Uterus (tissue), 4 donors: ENCODE measurements around the gene LRRC25. TPM values are rescaled to one million over a fixed set of nuclear protein-coding genes. Genes with fewer than 3 reads are reported as not detected.
A peak's percentile ranks its signal among the peaks of the same experiment; 100 is the strongest.

Experiments
- DNase-seq, 2 donors: peaks; one replicate each; pipeline ENCODE4 v3.0.0-alpha.2; 2019 to 2020
- H3K27ac ChIP-seq, 2 donors: fragments of 200-600 bp; sonication (generic); 1 replicate in 1 of 2; 2 replicates in 1 of 2; pipeline ENCODE4 v1.5.1; 2016 to 2018
- H3K27me3 ChIP-seq, 2 donors: fragments of 200-600 bp; sonication (generic); one replicate each; pipeline ENCODE4 v1.5.1; 2018 to 2019; ENCODE audit warnings: control low read depth in 1 of 2
- H3K36me3 ChIP-seq, 2 donors: fragments of 200-600 bp; sonication (generic); one replicate each; pipeline ENCODE4 v1.5.1; 2019; ENCODE audit warnings: control low read depth in 1 of 2
- H3K4me1 ChIP-seq, 2 donors: fragments of 200-600 bp; sonication (generic); one replicate each; pipeline ENCODE4 v1.5.1; 2018 to 2019; ENCODE audit warnings: control low read depth in 1 of 2
- H3K4me3 ChIP-seq, 2 donors: fragments of 200-600 bp; sonication (generic); 1 replicate in 1 of 2; 2 replicates in 1 of 2; pipeline ENCODE4 v1.5.1; 2018 to 2019; ENCODE audit warnings: mild to moderate bottlenecking in 1 of 2
- H3K9me3 ChIP-seq, 2 donors: fragments of 200-600 bp; sonication (generic); one replicate each; pipeline ENCODE4 v1.5.1; 2019; ENCODE audit warnings: control low read depth in 1 of 2
- POLR2A ChIP-seq, 2 donors: fragments of 450-650 bp; IDR thresholded peaks; one replicate each; pipeline ENCODE4 v1.6.1; 2016; ENCODE audit warnings: antibody characterized with exemption in 2 of 2, mild to moderate bottlenecking in 1 of 2, moderate library complexity in 1 of 2
- intact Hi-C: fragments of 100-400 bp; cut with DNase I; formaldehyde crosslinking; loops from one replicate; pipeline ENCODE4 v1.15.1; 2023; ENCODE audit warnings: low total_unique reads
- total RNA-seq, 4 donors: library from RNA; depleted of rRNA in 3 of 4; stranded (reverse); fragments of >200 nt in 3 of 4; gene quantifications; one replicate each; pipeline versions ENCODE4 v1.1.0 to v1.2.4, GENCODE V29; 2014 to 2023
- TF ChIP-seq, protein P1 (sequence below), 4 experiments: fragments of 200-600 bp in 2 of 4; fragments of 450-650 bp in 2 of 4; sonication (generic) in 2 of 4; IDR thresholded peaks; one replicate each; pipeline ENCODE4 v1.5.1; 2016 to 2019; ENCODE audit warnings: antibody characterized with exemption in 4 of 4, mild to moderate bottlenecking in 2 of 4, moderate library complexity in 1 of 4
- donor health status: DM: yes; HTN: yes; CAD: no.

The LRRC25 gene
- total RNA-seq, 4 donors from 2014 or later, result 0.51 to 2.3 (median 1.9) TPM; not detected in 1

GRCh38 chr19:18424890-18425514 lies 27.6 kb upstream of the LRRC25 start:
- Histone ChIP-seq H3K27me3 (no peaks in the 10 kb centered on the region), H3K9me3 (no peaks in the 10 kb centered on the region), H3K36me3 (no peaks in the 10 kb centered on the region), H3K4me3 (no peak overlapping the region), H3K4me1 (peaks cover 0 to 37% of the 10 kb centered on the region in 2 donors), H3K27ac (peak overlapping the region; percentile 80 to 86)
- TF ChIP-seq POLR2A (IDR thresholded peaks at IDR 0.05), result no peak
- TF ChIP-seq, protein P1, sequence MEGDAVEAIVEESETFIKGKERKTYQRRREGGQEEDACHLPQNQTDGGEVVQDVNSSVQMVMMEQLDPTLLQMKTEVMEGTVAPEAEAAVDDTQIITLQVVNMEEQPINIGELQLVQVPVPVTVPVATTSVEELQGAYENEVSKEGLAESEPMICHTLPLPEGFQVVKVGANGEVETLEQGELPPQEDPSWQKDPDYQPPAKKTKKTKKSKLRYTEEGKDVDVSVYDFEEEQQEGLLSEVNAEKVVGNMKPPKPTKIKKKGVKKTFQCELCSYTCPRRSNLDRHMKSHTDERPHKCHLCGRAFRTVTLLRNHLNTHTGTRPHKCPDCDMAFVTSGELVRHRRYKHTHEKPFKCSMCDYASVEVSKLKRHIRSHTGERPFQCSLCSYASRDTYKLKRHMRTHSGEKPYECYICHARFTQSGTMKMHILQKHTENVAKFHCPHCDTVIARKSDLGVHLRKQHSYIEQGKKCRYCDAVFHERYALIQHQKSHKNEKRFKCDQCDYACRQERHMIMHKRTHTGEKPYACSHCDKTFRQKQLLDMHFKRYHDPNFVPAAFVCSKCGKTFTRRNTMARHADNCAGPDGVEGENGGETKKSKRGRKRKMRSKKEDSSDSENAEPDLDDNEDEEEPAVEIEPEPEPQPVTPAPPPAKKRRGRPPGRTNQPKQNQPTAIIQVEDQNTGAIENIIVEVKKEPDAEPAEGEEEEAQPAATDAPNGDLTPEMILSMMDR (IDR thresholded peaks at IDR 0.05), result no peak
- intact Hi-C loops, result no loop called here
- no peak for DNase-seq

GRCh38 chr19:18424122-18424889 lies 26.9 kb upstream of the LRRC25 start:
- Histone ChIP-seq H3K4me1 (peaks cover 0 to 34% of the 10 kb centered on the region in 2 donors), H3K27ac (peak overlapping the region in 1 of 2 donors; percentile 80), H3K27me3 (no peaks in the 10 kb centered on the region), H3K4me3 (no peak overlapping the region), H3K36me3 (no peaks in the 10 kb centered on the region), H3K9me3 (no peaks in the 10 kb centered on the region)
- intact Hi-C loops, result no loop called here
- TF ChIP-seq POLR2A (IDR thresholded peaks at IDR 0.05), result no peak
- TF ChIP-seq, protein P1 (IDR thresholded peaks at IDR 0.05), result no peak
- DNase-seq, result no peak

DNA sequence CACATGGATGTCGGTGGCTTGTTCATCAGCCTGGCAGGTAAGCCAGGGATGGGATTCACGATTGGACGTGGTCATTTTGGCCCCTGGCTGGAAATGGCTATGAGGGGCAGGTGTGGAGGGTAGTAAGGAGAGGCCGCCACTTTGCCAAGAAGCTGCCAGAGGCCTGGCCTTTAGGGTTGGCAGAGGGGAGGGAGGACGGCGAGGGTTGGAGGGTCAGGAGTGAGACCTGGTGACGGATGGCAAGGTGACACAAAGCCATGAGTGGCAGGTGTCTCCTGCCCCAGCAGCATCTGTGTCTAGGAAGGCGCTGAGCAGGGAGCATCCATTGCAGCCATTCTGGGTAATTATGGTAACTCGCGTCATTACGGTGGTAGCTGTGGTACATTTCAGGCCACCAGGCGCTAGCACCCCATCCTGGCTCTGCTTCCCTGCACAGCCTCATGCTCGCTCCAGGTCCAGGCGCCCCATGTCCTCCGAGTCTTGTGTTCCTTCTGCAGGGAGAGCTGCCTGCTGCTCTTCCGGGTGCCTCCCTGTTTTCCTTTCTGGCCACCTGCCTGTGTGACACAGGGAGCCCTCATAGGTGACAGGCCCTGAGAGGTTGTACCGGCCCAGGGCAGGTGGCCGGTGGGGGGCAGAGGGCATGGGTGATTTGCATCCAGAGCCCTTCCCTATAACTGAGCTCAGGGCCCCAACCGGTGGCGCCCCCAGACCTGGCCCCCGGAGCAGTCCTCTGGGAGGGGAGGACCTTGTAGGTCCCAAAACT lies 26.0 kb upstream of the LRRC25 start:
- intact Hi-C loops, result no loop called here
- Histone ChIP-seq H3K4me1 (peaks cover 0 to 31% of the 10 kb centered on the region in 2 donors), H3K9me3 (no peaks in the 10 kb centered on the region), H3K4me3 (no peak overlapping the region), H3K27ac (peak overlapping the region in 1 of 2 donors; percentile 80), H3K36me3 (no peaks in the 10 kb centered on the region), H3K27me3 (no peaks in the 10 kb centered on the region)
- DNase-seq, result no peak
- TF ChIP-seq POLR2A (IDR thresholded peaks at IDR 0.05), result no peak
- TF ChIP-seq, protein P1 (IDR thresholded peaks at IDR 0.05), result no peak

GRCh38 chr19:18422530-18423191 lies 25.2 kb upstream of the LRRC25 start:
- Histone ChIP-seq H3K4me3 (no peak overlapping the region), H3K27me3 (no peaks in the 10 kb centered on the region), H3K4me1 (peaks cover 0 to 37% of the 10 kb centered on the region in 2 donors), H3K27ac (peak overlapping the region in 1 of 2 donors; percentile 36), H3K36me3 (no peaks in the 10 kb centered on the region), H3K9me3 (no peaks in the 10 kb centered on the region)
- intact Hi-C loops, result no loop called here
- peak in 1 of 2 donors; percentile 15 for DNase-seq
- TF ChIP-seq POLR2A (IDR thresholded peaks at IDR 0.05), result no peak
- TF ChIP-seq, protein P1 (IDR thresholded peaks at IDR 0.05), result no peak
